Posterior cingulate gyrus (tissue), 11 donors: ENCODE data around the gene C19orf53.

Source experiments
- DNase-seq, 10 donors: peaks; one replicate each; pipeline versions ENCODE4 v3.0.0 to v3.0.0-alpha.2; 2020 to 2021; ENCODE audit warnings: mixed read lengths in 3 of 10
- intact Hi-C: fragments of 100-400 bp; cut with DNase I; formaldehyde crosslinking; loops from one replicate; pipeline ENCODE4 v1.15.1; 2023

C19orf53 gene

GRCh38 chr19:13823256-13823655, 49.0 kb downstream of the C19orf53 start:
- intact Hi-C loops = no loop called here

DNA sequence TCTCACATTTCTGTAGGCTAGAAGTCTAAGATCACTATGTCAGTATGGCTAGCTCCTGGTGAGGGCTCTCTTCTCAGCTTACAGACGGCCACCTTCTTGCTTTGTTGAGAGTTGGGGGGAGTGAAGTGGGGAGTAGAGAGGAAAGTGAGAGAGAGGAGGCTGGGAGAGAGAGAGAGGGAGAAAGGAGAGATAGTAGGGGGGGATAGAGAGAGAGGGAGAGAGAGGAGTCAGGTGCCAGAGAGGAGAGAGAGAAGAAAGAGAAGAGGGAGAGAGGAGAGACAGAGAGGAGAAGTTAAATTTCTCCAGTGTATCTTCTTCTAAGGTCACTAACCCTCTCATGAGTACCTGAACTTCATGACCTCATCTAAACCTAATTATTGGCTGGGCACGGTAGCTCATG, 49.6 kb downstream of the C19orf53 start:
- intact Hi-C loops = no loop called here
- DNase-seq = no peak

More at GRCh38 chr19:13823256-13823655, 49.0 kb downstream of the C19orf53 start:
- DNase-seq = peak in 2 of 10 donors; percentile 39 to 83

DNA sequence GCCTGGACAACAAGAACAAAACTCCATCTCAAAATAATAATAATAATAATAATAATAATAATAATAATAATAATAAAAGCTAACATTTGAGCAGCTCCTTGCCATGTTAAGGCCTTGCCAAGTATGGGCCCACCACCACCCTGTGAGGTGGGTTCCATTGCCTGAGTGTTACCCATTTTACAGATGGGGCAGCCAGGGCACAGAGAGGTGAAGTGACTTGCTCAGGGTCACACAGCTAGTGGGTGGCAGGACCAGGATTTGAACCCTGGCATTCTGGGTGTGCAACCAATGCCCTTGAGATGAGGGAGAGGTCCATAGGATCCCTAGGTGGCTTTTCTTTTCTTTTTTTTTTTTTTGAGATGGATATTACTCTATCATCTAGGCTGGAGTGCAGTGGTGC, 50.4 kb downstream of the C19orf53 start:
- no peak for DNase-seq
- intact Hi-C loops = no loop called here

GRCh38 chr19:13825489-13826441, 51.5 kb downstream of the C19orf53 start:
- intact Hi-C loops = no loop called here

GRCh38 chr19:13826652-13827235, 52.5 kb downstream of the C19orf53 start:
- intact Hi-C loops = no loop called here
- no peak for DNase-seq

More at GRCh38 chr19:13825489-13826441, 51.5 kb downstream of the C19orf53 start:
- DNase-seq = peak in 1 of 10 donors; percentile 65

GRCh38 chr19:13827656-13828055, 53.4 kb downstream of the C19orf53 start:
- DNase-seq = peak in 1 of 10 donors; percentile 26
- intact Hi-C loops = no loop called here
